ENCODE measurements around the gene PLXNA1. TPM values are rescaled to one million over a fixed set of nuclear protein-coding genes. Genes with fewer than 3 reads are reported as not detected.

The PLXNA1 gene
- total and polyA plus RNA-seq, 2 of the 8 experiments (the other 6 are each of a cell fraction or from before 2014, with no cell fraction given): 47.5 to 54.9 TPM

GRCh38 chr3:127029658-127030507 is 47.0 kb downstream of the PLXNA1 start:
- H3K79me2 ChIP-seq (ENCODE audit: control insufficient read depth in 1 of 2, insufficient read depth in 2 of 2, low read length in 2 of 2): no peaks in the 10 kb centered on the region
- H4K20me1 ChIP-seq (replicated peaks in 1 of 2; ENCODE audit: control insufficient read depth in 1 of 2, insufficient read depth in 2 of 2, low read length in 2 of 2): peaks cover 1 to 21% of the 10 kb centered on the region in 2 experiments
- no peak overlapping the region for H3K4ac ChIP-seq (replicated peaks; ENCODE audit: insufficient read length, low read depth, low read length)
- no peak overlapping the region for H3K18ac ChIP-seq (ENCODE audit: extremely low read depth, low read length)
- no peak overlapping the region for H3K14ac ChIP-seq (ENCODE audit: insufficient read length)
- H2BK15ac ChIP-seq (ENCODE audit: low read length): no peak overlapping the region
- H2BK12ac ChIP-seq (ENCODE audit: low read depth, low read length): no peak overlapping the region
- H3K9me3 ChIP-seq (ENCODE audit: insufficient read depth in 2 of 2, low read depth in 1 of 2, low read length in 1 of 2): no peaks in the 10 kb centered on the region
- CTCF ChIA-PET (ENCODE audit: partially characterized antibody): interaction anchor here (1.0 to 1.6 kb wide), 2 partner anchors 25 to 385 kb away, joined by 3 to 6 read pairs; no protein-coding TSS in a partner anchor
- POLR2A ChIA-PET (ENCODE audit: partially characterized antibody): no interaction called here
- no peak overlapping the region for H3K23ac ChIP-seq (ENCODE audit: insufficient read length)
- H3K36me3 ChIP-seq (ENCODE audit: control insufficient read depth in 2 of 4, insufficient read depth in 4 of 4, low read length in 3 of 4): peaks cover 6 to 38% (median 27%) of the 10 kb centered on the region in 4 experiments
- no peak overlapping the region for H4K8ac ChIP-seq (ENCODE audit: extremely low read depth, insufficient read depth, low read length)
- no peak overlapping the region for H2BK5ac ChIP-seq (ENCODE audit: low read depth, low read length)
- H2BK20ac ChIP-seq (ENCODE audit: low read length): no peak overlapping the region
- H3K27me3 ChIP-seq (replicated peaks in 1 of 4; ENCODE audit: control insufficient read depth in 3 of 4, extremely low read depth in 1 of 4, insufficient read depth in 3 of 4, low read length in 3 of 4): no peaks in the 10 kb centered on the region
- no peak overlapping the region for H2AFZ ChIP-seq (ENCODE audit: low read length)
- no peak overlapping the region for H4K91ac ChIP-seq (replicated peaks; ENCODE audit: insufficient read length, low read length)
- H3K9ac ChIP-seq (replicated peaks in 1 of 4; ENCODE audit: extremely low read depth in 1 of 4, low read depth in 3 of 4, low read length in 3 of 4): no peak overlapping the region
- H3K4me3 ChIP-seq (ENCODE audit: extremely low read depth in 1 of 4, insufficient read depth in 2 of 4, low read depth in 3 of 4, low read length in 4 of 4): no peak overlapping the region
- H3K4me2 ChIP-seq (ENCODE audit: insufficient read depth in 1 of 2, low read depth in 2 of 2, low read length in 2 of 2): no peak overlapping the region
- H3K23me2 ChIP-seq (ENCODE audit: low read depth, low read length): no peaks in the 10 kb centered on the region
- H3K27ac ChIP-seq (ENCODE audit: low read depth, low read length): no peak overlapping the region
- 97% methylated on average over 33 of the region's 42 CpGs; no CpG with 5 or more reads in 1 of the 2 experiments for whole genome bisulfite sequencing, 2 experiments (ENCODE audit: extremely low coverage in 1 of 2, insufficient coverage in 1 of 2, insufficient read length in 1 of 2, insufficient replicate concordance in 2 of 2, low coverage in 1 of 2, low lambda C conversion rate in 2 of 2, missing lambda C conversion rate in 1 of 2)
- DNase-seq (ENCODE audit: low read depth in 1 of 2, low spot score in 2 of 2) (no peak), FAIRE-seq (no peak)
- H2BK120ac ChIP-seq (replicated peaks; ENCODE audit: low read depth, low read length): no peak overlapping the region
- H3K4me1 ChIP-seq (replicated peaks in 1 of 4; ENCODE audit: control insufficient read depth in 3 of 4, insufficient read depth in 4 of 4, low read length in 3 of 4): no peaks in the 10 kb centered on the region
- H4K5ac ChIP-seq (ENCODE audit: insufficient read length, low read depth, low read length): no peak overlapping the region
- H3K56ac ChIP-seq (replicated peaks; ENCODE audit: insufficient read length, low read depth, low read length): no peak overlapping the region
- H2AK5ac ChIP-seq (ENCODE audit: low read depth, low read length): no peak overlapping the region
- H3K79me1 ChIP-seq (ENCODE audit: low read depth, low read length): no peaks in the 10 kb centered on the region
- TF ChIP-seq BACH1 (IDR thresholded peaks at IDR 0.05; ENCODE audit: low read length) (no peak), POU5F1 (IDR thresholded peaks at IDR 0.05; ENCODE audit: low read depth, low read length) (no peak), KDM4A (IDR thresholded peaks at IDR 0.05; ENCODE audit: low read depth, low read length, severe bottlenecking) (no peak), TBP (IDR thresholded peaks at IDR 0.05; ENCODE audit: low read depth, low read length) (no peak), SIRT6 (IDR thresholded peaks at IDR 0.05; ENCODE audit: low read length) (no peak), KDM5A (IDR thresholded peaks at IDR 0.05; ENCODE audit: low read length) (no peak), SIN3A (conservative IDR thresholded peaks at IDR 0.05 in 1 of 2, IDR thresholded peaks at IDR 0.05 in 1 of 2; ENCODE audit: low read depth in 1 of 2, low read length in 2 of 2) (no peak), HDAC2 (IDR thresholded peaks at IDR 0.05; ENCODE audit: borderline replicate concordance in 1 of 2, low read depth in 2 of 2, low read length in 2 of 2) (no peak), CTBP2 (IDR thresholded peaks at IDR 0.05; ENCODE audit: borderline replicate concordance, insufficient read depth, insufficient read length, low read length) (no peak), EP300 (IDR thresholded peaks at IDR 0.05; ENCODE audit: borderline replicate concordance in 1 of 2, low read depth in 2 of 2, low read length in 2 of 2) (no peak), CBX8 (IDR thresholded peaks at IDR 0.05; ENCODE audit: borderline replicate concordance, low read depth, low read length) (no peak), MAFK (IDR thresholded peaks at IDR 0.05; ENCODE audit: low read depth, low read length) (no peak)

All from H1 (cell line).